ENCODE measurements around the gene GAGE12H.
"Not testable (repeated sequence)": the region's sequence is repeated elsewhere in the genome, so short reads cannot be mapped to it uniquely, and the experiment has no call there.

DNA sequence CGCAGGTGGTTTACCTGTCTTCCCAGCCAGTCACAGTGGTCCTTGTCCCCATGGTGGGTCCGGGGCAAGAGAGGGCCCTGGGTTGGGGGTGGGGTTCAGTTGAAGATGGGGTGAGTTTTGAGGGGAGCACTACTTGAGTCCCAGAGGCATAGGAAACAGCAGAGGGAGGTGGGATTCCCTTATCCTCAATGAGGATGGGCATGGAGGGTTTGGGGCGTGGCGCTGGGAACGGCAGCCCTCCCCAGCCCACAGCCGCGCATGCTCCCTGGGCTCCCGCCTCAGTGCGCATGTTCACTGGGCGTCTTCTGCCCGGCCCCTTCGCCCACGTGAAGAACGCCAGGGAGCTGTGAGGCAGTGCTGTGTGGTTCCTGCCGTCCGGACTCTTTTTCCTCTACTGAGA, 47.9 kb upstream of the GAGE12H start, which contains the start of gene GAGE12C:
- TF ChIP-seq, protein P1, sequence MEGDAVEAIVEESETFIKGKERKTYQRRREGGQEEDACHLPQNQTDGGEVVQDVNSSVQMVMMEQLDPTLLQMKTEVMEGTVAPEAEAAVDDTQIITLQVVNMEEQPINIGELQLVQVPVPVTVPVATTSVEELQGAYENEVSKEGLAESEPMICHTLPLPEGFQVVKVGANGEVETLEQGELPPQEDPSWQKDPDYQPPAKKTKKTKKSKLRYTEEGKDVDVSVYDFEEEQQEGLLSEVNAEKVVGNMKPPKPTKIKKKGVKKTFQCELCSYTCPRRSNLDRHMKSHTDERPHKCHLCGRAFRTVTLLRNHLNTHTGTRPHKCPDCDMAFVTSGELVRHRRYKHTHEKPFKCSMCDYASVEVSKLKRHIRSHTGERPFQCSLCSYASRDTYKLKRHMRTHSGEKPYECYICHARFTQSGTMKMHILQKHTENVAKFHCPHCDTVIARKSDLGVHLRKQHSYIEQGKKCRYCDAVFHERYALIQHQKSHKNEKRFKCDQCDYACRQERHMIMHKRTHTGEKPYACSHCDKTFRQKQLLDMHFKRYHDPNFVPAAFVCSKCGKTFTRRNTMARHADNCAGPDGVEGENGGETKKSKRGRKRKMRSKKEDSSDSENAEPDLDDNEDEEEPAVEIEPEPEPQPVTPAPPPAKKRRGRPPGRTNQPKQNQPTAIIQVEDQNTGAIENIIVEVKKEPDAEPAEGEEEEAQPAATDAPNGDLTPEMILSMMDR (IDR thresholded peaks at IDR 0.05; ENCODE audit: low read depth, low read length, missing input control): not testable (repeated sequence)
- TF ChIP-seq RXRA, SP1 (IDR thresholded peaks at IDR 0.05): not testable (repeated sequence)
- TF ChIP-seq, protein P2, sequence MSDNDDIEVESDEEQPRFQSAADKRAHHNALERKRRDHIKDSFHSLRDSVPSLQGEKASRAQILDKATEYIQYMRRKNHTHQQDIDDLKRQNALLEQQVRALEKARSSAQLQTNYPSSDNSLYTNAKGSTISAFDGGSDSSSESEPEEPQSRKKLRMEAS (IDR thresholded peaks at IDR 0.05): not testable (repeated sequence)
